GM12865 (cell line): ENCODE measurements around the gene LLPH.

Experiments used
- DNase-seq: peaks from one replicate; pipeline ENCODE4 v3.0.0; 2010; ENCODE audit warnings: low read depth
- H3K4me3 ChIP-seq: 2 replicates; pipeline ENCODE4 v1.5.1; 2011; ENCODE audit warnings: mild to moderate bottlenecking, low read depth, low read length, control low read depth
- TF ChIP-seq, protein P1 (sequence below): IDR thresholded peaks from 2 replicates; pipeline ENCODE4 v1.5.1; 2011; ENCODE audit warnings: low read length, control low read depth, low read depth, inconsistent platforms; ENCODE audit not compliant: insufficient read depth; ENCODE audit errors: missing control alignments

The LLPH gene

DNA sequence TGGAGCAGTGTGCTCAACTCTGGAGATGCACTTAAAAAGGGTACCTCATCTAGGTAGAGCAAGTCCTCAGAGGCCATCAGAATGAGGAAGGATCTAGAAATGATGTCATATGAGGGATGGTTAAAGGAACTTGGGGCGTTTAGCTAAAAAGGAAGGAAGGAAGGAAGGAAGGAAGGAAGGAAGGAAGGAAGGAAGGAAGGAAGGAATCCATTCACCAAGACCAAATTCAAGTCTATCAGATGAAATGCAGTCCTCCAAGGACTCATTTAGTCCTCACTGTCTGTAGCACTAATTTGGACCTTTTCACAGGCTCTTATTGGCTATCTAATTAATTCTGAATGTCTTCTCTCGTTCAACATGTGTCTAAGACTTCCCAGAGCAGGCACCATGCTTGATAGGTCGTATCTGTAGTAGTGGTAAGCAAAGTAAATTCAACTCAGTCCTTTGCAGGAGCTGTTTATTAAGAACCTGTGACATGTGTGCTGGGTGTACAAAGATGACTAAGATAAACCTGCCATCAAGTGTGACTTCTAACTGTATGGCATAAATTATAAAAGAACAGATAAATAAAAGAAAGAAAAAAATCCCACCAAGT, 63.5 kb downstream of the LLPH start:
- DNase-seq = peak; percentile 43
- TF ChIP-seq, protein P1, sequence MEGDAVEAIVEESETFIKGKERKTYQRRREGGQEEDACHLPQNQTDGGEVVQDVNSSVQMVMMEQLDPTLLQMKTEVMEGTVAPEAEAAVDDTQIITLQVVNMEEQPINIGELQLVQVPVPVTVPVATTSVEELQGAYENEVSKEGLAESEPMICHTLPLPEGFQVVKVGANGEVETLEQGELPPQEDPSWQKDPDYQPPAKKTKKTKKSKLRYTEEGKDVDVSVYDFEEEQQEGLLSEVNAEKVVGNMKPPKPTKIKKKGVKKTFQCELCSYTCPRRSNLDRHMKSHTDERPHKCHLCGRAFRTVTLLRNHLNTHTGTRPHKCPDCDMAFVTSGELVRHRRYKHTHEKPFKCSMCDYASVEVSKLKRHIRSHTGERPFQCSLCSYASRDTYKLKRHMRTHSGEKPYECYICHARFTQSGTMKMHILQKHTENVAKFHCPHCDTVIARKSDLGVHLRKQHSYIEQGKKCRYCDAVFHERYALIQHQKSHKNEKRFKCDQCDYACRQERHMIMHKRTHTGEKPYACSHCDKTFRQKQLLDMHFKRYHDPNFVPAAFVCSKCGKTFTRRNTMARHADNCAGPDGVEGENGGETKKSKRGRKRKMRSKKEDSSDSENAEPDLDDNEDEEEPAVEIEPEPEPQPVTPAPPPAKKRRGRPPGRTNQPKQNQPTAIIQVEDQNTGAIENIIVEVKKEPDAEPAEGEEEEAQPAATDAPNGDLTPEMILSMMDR = no peak
- H3K4me3 ChIP-seq = no peak overlapping the region
